GM21619 (cell line): ENCODE data around the gene RSL1D1.

Experiments
- ATAC-seq: cut with Tn5 transposase; IDR thresholded peaks from one replicate; pipeline ENCODE4 v1.9.1; 2021; ENCODE audit not compliant: unreplicated experiment

The RSL1D1 gene

DNA sequence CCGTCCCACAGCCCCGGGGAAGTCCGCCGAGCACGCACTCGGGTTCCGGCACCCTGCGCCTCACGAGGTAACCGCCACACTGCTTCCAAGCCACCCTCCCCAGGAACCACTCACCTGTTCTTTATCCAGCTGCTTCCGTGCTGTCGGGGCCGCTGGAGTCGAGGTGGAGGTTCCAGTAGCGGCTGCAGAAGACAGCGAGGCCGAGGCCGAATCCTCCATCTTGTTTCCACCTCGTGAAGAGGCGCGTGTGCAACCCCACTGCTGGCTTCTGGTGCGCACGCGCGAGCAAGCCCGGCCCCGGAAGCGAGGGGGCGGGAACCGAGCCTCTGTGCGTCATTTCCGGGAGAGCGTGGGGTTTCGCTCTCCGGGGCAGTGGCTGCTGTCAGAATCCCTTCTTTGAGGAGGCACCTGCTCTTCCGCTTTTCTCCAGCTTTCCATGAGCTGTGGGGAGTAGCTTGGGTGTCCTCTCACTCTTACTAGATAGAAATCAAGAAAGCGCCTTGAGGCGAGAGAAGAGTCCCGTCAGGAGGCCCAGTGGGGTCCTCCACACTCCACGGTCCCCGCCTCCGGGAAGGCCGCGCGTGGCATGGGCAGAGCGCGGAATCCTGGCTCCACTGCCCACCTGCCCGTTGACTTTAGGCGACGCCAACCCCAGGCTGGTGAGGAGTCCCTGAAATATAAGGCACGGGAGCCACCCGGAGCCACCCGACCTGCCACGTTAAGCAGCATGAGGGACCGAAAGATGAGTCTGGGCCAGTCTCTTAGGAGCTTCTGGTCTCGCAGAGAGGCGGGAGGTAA, at the start of gene RSL1D1:
RSL1D1 (minus strand) TSS at position 249 of the 798 bp plus-strand sequence; CDS start at position 219, 30 bp downstream.
- ATAC-seq, result peak; percentile 82

DNA sequence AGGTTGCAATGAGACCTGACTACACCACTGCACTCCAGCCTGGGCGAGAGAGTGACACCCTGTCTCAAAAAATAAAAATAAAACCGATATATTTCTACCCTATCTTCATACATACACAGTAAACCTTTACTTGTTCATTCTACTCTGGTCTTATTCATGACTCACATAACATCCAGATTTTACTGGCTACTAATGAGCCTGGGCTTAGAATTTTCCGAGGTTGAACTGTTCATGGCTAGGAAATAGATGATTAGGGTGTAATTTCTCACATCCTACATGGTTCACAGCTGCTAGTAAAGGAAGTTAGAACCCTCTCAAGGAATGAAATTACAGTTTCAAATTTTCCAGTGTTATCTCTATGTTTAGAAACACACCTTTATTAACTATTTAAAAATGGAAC, 49.7 kb upstream of the RSL1D1 start:
- no peak for ATAC-seq

- no peak for ATAC-seq
Observed at GRCh38 chr16:11896486-11897176, 45.3 kb upstream of the RSL1D1 start.

DNA sequence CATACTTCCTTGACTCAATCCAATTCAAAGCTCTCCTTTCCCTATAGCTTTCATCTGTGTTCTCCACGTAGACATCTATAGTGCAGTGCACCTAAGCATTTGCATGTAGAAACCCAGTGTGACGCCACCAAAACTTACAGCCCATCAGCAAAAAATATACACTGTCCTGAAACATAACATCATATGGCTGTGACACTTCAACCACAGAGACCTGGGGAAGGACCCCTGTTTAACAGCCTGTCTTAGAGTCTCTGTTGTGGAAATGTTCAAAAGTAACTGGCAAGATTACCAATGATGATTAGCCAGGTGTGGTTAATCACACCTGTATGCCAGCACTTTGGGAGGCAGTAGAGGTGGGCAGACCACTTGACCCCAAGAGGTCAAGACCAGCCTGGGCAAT, 42.2 kb upstream of the RSL1D1 start:
- no peak for ATAC-seq

- no peak for ATAC-seq
Observed at GRCh38 chr16:11892761-11893160, 41.4 kb upstream of the RSL1D1 start.

GRCh38 chr16:11890231-11890965, 39.1 kb upstream of the RSL1D1 start:
- ATAC-seq, result no peak

GRCh38 chr16:11886881-11887280, 35.5 kb upstream of the RSL1D1 start:
- no peak for ATAC-seq

- ATAC-seq, result no peak
Observed at GRCh38 chr16:11884035-11884434, 32.7 kb upstream of the RSL1D1 start.

- no peak for ATAC-seq
Observed at GRCh38 chr16:11880007-11880406, 28.7 kb upstream of the RSL1D1 start.

GRCh38 chr16:11877374-11877773, 26.0 kb upstream of the RSL1D1 start:
- no peak for ATAC-seq

DNA sequence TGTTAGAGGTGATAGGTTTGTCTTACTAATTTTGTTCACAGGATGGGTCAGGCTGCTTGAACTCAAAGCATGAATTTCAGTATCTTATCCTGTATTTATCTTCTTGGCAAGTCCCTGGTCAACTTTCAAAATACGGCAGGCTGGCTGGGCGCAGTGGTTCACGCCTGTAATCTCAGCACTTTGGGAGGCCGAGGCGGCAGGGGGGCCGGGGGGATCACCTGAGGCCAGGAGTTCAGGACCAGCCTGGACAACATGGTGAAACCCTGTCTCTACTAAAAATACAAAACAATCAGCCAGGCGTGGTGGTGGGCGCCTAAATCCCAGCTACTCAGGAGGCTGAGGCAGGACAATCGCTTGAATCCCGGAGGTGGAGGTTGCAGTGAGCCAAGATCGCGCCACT, 25.0 kb upstream of the RSL1D1 start:
- ATAC-seq, result no peak

- no peak for ATAC-seq
Observed at GRCh38 chr16:11875721-11876120, 24.4 kb upstream of the RSL1D1 start.

DNA sequence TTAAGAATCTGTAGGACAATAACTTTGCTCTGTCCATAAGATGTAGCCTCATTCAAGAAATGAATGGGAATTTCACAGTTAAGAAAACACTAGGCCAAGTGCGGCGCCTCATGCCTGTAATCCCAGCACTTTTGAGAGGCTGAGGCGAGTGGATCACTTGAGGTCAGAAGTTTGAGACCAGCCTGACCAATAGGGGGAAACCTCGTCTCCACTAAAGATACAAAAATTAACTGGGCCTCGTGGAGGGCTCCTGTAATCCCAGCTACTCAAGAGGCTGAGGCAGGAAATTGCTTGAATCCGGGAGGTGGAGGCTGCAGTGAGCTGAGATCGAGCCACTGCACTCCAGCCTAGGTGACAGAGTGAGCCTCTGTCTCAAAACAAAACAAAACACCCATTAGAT, 19.9 kb upstream of the RSL1D1 start:
- ATAC-seq, result no peak

GRCh38 chr16:11870399-11870798, 19.1 kb upstream of the RSL1D1 start:
- ATAC-seq, result no peak

DNA sequence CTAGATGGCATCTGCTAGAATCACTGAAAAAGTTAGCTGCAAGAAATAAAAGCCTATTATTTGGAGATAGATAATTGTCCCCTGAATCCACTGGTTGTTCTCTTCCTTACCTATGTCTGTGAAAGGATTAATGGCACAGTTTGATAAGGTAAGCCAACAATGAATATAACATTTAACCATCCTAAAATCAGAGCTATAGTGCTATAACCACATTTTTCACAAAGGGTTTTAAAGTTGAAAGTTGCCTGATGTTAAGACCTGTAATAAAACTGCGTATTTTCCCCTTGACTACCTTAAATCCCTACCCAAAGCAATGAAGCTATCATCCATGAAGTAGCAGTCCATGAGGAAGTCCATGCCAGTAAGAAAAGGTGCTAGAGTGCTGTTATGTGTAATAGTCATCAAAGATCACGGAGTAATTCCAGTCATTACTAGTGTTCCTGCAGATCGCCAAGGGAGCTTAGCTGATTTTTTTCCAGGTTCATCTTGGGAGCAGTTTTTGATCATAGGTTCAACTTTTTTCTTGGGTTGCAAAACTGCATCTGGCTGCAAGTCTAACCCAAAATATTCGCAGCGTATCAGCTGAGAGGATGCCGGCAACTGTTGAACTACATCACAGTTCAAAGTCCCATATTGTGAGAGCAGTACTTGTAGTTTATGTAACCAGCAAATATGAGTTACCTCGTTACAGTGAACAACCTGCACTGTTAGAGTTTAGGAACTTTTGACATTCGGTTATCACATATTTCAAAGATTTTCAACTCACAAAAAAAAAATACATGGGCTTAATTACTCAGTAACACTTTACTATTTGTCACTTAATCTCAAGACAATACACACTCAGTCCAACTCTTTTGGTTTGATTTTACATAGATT, 18.2 kb upstream of the RSL1D1 start:
- ATAC-seq, result no peak

DNA sequence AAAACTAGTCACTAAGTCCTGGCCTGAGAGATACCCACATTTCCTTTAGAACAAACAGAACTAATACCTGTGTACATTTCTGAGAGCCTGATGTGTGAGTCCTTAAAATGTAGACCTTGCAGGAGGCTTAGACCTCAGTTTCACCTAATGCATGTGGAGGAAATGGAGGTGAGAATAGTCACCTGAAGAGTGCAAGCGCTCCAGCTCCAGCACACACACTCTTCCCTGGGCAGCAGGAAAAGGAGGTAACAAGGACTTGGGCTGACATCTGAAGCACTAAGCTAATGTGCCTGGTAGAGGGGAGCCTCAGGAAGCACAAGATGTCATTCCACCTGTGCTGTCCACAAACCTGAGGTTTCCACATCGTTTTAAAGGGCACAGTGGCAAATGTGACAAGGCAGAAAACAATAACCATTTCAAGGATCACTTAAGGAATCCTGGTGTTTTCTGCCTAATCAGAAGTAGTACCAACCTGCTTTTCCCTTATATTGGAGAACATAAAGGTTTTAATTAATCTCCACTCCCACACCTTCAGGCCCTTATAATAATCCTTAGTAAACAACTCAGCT, 17.2 kb upstream of the RSL1D1 start:
- ATAC-seq, result no peak

- ATAC-seq, result no peak
Observed at GRCh38 chr16:11862489-11862888, 11.1 kb upstream of the RSL1D1 start.

- ATAC-seq, result no peak
Observed at GRCh38 chr16:11857161-11857560, 5.8 kb upstream of the RSL1D1 start.

- ATAC-seq, result no peak
Observed at GRCh38 chr16:11852092-11852809, 909 bp upstream of the RSL1D1 start.

DNA sequence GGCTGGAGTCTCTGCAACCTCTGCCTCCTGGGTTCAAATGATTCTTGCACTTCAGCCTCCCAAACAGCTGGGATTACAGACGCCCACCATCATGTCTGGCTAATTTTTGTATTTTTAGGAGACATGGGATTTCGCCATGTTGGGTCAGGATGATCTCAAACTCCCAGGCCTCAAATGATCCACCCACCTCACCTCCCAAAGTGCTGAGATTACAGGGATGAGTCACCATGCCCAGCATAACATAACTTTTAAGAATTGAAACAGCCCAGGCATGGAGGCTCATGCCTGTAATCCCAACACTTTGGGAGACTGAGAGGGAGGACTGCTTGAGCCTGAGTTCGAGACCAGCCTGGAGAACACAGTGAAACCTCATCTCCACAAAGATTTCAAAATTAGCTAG, 2.5 kb downstream of the RSL1D1 start:
- no peak for ATAC-seq
